Urothelium cell line (cell line): Measurements from ENCODE around the gene KIF23.

Experiments used
- DNase-seq: peaks from one replicate; pipeline ENCODE4 v3.0.0; 2011; ENCODE audit warnings: low spot score, mixed read lengths
- FAIRE-seq: peaks from 2 replicates; lab custom pipeline; 2011; peaks lifted over from hg19 to GRCh38; lab: Jason Lieb, UNC

KIF23 gene

DNA sequence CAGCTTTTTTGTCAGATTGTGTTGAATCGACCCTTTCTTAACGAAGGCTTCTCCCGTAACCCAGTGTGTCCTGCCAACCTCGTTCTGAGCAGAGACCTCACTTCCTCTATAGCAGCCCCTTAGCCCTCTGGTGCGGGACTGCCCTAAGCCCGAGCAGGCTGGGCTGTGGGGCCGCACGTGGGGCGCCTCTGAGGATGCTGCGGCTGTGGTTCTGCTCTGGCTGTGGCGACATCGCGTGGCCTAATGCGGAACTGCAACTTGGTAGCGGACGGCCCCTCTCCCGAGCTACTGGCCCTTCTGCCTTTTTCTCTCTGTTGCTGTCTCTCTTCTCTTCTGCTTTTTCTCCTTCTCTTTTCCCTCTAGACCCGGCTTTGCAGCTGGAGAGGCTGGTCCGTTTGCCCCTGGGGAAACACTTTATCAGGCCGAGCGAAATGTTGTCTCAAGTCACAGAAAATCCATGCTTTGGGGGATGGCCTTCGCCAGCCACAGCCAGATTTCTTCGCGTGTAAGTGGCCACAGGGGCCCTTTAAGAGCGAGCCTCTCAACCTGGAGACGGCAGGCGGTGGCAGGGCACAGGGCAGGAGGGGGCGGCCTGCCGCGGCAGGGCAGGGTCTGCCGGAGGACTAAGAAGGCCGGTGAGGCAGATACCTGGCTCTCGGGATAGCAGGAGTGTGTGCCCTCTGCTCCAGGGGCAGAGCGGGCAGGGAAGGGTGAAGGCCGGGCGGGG is 19.4 kb upstream of the KIF23 start:
- FAIRE-seq (peak; percentile 97), DNase-seq (peak; percentile 94)

DNA sequence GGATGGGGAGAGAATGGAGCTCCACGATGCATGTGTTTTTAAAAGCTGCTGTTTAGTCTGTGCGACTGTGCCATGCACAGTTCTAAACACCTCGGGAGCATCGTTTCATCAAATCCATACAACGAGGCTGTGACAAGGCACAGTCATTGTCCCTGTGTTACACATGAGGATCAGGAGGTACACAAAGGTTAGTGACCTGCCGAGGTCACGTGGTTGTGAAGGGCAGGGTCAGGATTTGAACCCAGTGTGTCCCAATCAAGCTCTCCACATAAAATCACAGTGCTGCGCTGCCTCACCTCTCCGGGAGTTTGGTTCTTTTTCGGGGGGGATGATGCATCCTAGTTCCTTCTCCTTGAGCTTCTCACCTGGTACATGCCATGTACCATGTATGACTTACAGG is 18.7 kb upstream of the KIF23 start:
- peak; percentile 37 for FAIRE-seq
- DNase-seq = no peak

DNA sequence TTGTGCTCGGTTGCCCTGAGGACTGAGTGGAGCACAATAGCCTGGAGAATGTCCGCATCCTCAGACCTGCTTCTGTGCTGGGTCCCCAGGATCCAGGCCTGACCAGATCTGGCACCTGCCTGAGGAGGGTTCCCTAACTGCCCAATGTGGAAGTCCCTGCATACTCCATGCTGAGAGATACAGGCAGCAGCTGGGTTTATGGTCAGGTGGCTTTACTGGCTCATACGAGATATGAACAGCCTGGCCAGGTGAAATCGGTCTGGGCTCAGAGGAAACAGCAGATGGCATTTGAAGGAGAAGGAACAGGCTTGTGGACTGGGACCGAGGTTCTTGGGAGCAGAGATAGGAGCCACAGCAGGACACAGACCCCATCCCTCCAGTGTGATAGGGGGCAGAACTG is 18.2 kb upstream of the KIF23 start:
- DNase-seq = no peak
- FAIRE-seq = no peak

DNA sequence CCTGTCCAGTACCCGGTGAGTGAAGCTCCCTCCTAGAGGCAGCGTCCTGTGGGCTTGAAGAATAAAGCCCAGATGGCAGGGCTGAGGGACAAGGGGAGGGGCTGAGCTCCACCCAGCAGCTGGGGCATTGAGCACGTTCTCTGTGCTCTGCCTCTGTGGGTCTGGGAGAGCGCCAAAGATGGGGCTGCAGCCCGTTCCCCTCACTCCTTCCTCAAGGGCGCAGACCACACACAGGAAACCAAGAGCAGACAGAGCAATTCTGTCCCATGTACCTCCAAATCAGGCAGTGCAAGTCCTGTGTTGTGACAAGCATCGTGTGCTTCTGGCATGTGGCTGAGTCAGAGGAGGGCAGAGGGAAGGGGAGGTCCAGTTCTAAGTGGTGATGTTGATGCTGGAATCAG is 15.7 kb upstream of the KIF23 start:
- no peak for DNase-seq
- FAIRE-seq = peak; percentile 93

DNA sequence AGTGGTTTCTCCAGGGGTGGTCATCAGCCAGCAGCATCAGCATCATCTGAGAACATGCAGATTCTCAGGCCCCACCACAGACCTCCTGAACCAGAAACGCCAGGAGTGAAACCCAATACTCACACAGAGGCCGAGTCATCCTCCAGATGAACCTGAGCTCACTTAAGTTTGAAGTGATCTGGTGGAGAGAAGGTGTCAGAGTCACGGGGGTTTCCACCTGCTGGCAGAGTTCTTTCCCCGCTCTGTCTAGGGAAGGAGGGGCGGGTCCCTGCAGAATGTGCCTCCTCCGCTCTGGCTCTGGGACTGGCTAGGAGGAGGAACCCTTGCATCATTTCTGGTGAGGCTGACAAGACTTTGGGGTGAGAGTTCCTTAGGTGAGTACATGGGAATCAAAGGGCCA is 13.3 kb upstream of the KIF23 start:
- DNase-seq (no peak), FAIRE-seq (no peak)

DNA sequence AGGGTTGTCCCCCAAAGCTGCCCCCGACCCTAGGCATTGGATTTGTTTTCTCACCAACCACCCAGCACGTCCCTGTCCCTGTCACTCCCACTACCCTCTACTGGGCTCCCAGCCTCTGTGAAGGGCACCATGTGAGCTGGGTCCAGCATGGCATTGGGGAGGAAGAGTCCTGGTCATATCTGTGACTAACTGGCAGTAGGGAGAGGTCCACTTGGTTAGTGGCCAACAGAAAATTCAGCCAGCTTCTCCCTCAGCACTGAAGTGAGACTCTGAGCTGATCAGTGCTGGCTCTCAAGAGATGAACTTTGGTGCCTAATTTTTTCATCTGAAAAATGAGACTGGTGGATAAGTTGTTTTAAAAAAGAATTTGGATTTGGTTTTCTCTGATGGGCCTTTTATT is 11.3 kb upstream of the KIF23 start:
- no peak for DNase-seq
- no peak for FAIRE-seq

DNA sequence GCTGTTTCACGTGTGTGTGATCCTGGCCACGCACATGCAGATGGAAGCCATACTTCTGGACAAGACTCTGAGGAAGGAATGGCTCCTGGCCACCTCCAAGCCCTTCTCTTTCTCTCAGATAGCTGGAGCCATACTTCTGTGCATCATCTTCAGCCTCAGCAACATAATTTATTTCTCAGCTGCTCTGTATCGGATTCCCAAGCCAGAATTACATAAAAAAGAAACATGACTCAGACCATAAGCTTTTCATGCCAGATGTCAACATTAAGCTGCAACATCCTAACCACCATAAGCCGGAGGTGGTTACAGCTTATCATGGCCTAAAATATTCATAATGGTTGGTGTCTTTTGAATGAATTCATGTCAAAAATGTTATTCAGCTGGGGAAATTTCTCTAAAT is 10.6 kb upstream of the KIF23 start:
- DNase-seq = no peak
- FAIRE-seq = peak; percentile 59

DNA sequence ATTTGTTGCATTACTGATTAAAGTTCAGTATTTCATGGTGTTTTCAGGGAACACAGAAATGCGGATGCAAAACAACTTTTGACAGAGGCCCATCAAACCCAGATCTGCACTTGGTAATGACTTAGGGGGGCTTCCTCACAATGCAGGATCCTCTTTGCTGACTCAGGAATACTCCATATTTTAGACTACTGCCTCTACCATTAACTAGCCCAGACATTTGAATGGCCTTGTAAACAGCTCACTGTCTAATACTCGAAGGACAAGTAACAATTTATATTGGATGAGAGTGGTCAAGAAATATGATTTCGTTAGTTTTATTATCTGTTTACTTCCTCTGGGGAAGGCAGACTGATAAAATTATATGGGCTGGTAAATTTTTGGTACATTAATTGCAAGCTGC is 9.0 kb upstream of the KIF23 start:
- FAIRE-seq = no peak

DNA sequence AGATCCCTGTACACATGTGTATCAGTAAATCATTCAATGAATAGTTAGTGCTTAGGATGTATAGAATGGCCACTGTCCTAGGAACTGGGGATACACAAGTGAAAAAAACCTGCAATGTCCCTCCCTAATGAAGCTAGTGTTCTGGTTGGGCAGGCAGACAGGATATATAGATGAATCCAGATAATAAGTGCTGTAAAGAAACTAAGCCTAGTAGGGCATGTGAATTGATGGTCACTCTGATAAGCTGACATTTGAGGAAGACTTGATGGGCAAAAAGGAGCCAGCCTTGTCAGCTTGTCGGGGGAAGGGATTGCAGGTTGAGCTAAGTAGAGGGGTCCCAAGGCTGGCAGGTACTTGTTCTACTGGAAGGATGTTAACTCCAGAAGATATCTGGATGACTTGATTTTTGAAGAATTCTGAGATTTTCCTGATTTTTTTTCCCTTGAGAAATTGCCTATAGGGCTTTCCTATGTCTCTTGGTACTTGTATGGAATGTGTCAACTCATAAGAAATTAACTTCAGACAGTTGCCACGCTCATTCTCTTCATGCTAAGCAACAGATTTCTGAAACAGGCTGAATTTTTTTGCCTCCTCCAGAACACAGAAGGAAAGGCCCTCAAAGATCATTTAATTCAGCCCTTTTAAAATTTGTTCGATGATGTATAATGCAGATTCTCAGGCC is 6.3 kb upstream of the KIF23 start:
- DNase-seq = no peak
- peak; percentile 27 for FAIRE-seq

More for the DNA sequence above, 9.0 kb upstream of the KIF23 start:
- DNase-seq = no peak

DNA sequence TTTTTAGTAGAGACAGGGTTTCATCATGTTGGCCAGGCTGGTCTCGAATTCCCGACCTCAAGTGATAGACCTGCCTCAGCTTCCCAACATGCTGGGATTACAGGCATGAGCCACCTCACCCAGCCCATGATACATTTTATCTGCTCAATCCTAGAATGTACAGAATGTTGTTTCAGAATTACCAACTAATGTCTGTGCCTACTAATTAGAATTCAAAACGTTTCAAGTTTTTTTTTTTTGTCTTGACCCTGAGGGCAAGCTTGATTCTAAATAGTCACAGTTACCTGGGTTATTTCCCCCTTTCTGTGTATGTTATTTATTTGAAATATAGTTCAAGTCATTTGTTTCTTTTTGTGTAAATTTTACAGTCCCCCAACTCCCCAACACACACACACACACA is 5.3 kb upstream of the KIF23 start:
- FAIRE-seq (no peak), DNase-seq (no peak)

DNA sequence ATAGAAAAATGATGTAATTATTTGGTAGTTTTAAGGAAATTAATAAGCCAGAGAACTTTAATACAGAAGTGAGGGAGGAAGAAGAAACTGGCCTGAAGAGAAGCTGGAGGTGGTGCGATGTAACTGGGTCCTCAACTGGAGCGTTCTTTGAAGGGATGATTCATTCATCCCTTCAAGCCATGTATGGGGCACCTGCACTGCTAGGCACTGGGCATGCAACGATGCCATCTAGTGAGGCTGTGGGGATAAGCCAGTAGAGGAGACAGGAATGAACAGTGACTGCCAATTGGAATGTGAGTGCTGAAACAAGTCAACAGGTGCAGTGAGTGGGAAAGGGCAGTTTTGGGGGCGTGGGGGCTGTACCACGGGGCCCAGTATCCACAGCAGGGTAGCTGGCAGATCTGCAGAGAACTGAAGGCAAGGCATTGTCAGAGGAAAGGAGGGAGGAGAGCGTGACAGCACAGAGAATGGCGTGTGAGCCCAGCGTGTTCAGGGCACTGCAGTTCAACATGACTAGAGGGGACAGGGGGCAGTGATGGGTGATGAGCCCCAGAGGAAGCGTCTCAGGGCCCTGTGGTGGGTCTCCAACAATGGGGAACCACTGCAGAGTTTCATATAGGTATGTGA is 3.8 kb upstream of the KIF23 start:
- DNase-seq = peak; percentile 86

DNA sequence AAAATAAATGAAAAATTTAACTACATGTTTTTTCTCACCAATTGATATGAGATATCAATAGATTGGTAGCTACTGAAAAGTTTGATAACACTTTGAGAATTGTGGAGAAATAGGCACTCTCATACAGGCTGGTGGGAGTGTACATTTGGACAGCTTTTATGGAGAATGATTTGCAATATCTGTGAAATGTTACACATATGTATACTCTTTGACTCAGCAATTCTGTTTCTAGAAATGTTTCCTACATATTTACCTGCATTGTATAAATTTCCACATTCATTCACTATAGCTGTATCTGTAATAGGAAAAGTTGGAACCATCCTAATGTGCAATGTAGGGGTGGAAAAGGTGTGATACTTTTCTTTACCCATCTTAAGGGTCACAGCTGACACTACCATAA is 1.9 kb upstream of the KIF23 start:
- DNase-seq (no peak), FAIRE-seq (no peak)

More for the DNA sequence above, 3.8 kb upstream of the KIF23 start:
- peak; percentile 93 for FAIRE-seq

DNA sequence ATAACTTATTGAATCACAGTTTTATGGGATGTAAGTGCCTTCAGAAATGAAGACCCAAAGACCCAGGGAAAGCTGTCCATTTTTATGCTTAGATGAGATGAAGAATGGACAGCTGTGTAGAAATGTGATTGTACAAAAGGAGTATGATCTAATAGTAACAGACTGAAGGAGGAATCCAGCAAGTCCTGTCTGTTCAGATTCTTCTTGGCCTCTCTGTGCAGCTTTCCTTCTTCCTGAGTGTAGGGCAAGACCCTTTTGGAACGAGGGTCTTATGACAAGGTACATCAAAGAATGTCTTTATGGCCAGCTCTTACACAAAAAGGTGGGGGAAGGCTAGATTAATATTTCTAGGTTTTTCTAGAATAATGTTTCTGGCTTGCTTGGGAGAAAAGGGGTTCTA is 1.4 kb upstream of the KIF23 start:
- FAIRE-seq = no peak

DNA sequence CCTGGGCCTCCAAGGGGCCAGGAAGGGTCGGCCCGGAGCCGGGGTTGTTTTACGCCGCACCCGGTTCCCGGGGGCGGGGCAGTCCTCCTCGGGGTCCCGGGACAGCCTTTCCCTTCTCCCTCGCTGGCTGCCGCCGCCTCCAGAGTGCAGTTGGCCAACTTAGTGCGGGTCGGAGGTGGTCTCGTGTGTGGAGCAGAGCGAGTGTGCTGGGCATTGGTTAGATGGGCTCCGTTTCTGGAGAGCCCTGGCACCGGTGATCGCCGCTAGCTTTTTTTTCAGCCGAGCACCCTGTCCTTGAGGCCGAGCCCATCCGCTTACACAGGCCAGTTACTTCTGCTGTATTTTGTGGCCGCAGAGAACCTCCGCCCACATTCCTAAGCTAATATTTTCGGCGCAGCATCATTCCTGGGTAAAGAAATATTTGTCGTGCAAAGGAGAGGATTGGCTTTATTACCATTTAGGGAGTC is 585 bp downstream of the KIF23 start:
- FAIRE-seq (no peak), DNase-seq (peak; percentile 86)

More for the DNA sequence above, 1.4 kb upstream of the KIF23 start:
- DNase-seq = no peak

DNA sequence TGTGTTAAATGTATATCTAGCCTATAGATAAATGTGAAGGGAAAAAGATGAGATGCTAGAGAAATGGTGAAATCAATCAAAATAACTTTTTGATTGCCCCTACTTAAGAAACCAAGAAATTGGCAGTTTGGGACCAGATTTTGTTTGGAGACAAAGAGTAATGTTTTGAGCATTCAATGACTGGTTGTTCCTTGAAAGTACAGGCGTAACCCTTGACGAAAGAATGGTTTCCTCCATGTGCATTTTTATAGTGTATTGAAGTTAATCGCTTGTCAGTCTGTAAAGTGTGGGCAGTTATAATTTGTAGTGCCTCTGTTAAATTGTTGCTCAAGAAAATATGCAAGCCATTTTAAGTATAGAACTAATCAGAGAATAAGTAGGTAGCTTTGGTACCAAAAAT is 1.2 kb downstream of the KIF23 start:
- FAIRE-seq (no peak), DNase-seq (no peak)

DNA sequence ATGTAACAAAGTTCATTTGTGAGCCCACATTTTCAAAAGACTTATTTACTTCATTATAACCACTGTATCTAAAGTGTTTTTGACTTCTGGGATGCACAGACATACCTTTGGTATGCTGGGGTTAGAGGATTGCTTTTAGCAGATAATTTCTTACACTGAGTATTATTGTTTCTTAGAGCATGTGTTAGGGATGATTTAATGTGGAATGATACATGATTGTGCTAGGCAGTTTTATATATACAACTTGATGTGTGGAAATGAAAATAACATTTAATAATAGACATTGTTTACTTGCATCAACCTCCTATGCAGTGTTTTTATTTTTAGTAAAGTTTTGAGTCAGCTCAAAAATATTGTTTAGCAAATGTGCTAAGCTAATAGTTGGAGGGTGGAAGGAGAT is 3.4 kb downstream of the KIF23 start:
- no peak for FAIRE-seq
- no peak for DNase-seq

DNA sequence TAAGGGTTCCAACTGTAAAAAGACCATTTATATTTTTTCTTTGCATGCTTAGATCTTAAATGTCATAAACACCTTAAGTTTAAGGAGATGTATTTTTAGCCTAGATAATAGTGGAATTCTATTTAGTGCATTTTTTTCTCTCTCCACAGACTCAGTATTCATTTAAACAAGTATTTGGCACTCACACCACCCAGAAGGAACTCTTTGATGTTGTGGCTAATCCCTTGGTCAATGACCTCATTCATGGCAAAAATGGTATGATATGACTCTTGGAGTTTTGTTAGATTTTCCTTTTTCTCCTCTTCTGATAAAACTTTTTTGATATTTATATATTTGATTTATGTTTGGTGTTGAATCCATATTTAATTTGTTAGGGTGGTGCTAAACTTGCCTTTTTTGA is 7.3 kb downstream of the KIF23 start:
- no peak for DNase-seq

DNA sequence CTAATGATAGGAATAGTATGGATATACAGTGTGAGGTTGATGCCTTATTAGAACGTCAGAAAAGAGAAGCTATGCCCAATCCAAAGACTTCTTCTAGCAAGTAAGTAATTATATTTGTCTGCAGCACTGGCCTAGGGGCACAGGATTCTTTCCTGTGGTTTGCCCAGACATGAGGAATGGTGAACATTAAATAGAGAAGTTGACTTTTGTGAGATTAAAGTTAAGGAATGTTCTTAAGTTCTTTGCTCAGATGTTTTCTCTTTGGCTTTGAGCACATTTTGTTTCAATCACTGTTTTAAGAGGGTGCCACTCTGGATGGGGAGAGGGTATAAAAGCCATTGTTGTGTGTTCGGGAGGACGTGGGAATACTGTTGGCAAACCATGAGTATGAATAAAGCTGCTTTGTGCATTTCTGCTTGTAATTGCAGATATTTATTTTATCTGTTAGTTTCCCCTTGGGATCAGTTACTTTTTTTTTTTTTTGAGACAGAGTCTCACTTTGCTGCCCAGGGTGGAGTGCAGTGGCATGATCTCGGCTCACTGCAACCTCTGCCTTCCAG is 8.3 kb downstream of the KIF23 start:
- FAIRE-seq (no peak), DNase-seq (no peak)

More for the DNA sequence above, 7.3 kb downstream of the KIF23 start:
- no peak for FAIRE-seq

DNA sequence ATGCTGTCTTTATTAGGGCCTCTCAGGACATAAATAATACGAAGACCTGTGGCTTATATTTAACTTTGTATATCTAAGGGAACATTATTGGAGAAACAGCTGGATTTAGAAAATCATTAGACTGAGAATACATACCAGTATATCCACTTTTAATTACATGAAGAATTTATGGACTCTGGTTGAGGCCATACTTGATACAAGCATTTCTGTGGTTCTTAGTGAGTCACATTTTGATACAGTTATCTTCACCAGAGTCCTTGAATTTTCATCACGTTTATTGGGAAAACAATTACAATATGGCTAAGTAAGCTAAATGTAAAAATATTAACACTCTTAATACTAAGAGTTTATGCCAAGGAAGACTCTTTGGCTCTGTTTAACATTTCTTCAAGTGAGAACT is 9.9 kb downstream of the KIF23 start:
- DNase-seq (no peak), FAIRE-seq (no peak)

DNA sequence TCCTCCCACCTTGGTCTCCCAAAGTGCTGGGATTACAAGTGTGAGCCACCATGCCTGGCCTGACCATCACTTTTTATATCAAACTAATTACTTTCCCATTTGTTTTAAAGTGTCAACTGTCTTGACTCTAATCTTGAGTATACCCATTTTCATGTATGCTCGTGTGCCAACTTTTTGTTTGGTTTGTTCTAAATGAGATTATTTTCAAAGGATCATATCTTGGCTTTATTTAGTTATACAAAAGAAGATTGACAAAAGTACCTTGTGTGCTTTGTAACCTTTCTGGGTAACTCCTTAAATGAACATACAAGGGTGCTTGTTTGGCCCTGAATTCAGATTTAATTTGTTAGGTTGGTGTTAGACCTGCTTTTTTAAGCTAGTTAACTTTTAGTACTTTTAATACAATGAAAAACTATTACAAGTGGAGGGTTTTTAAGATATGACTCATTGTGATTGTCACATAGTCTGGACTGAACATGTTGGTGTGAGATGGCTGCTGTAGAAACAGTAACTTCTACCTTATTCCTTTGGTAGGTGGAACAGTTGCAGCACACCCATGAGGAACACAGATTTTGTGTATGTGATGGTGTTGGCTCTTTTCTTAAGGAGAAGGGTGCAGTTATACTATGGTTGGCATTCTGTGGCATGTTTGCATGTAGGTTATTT is 10.7 kb downstream of the KIF23 start:
- DNase-seq (no peak), FAIRE-seq (no peak)

DNA sequence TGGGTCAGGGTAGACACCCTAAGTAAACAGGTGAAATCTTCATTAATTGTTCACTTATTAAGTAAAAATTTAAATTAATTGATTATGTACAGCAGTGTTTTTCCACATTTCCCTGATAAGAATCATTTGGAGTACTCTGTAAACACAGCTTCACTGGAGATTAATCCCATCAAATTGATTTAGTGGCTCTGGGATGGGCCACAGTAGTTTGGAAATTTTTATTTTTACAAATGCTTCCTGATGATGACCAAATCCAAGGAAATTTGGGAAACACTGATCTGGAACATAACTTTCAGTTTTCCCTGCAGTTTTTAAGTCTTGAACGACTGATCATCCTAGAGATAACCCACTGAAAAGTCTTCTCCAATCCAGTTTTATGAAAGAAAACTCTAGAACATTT is 19.7 kb downstream of the KIF23 start:
- DNase-seq = no peak
- FAIRE-seq = no peak
